Neural cell (in vitro differentiated cells): ENCODE data around the gene TSKS. TPM values are rescaled to one million over a fixed set of nuclear protein-coding genes. Genes with fewer than 3 reads are reported as not detected.

ENCODE experiments used
- H2AFZ ChIP-seq: fragments of 200-600, 300-800 bp; sonication (generic), shearing (Covaris generic); 2 replicates; pipeline ENCODE4 v1.6.0; 2014; ENCODE audit warnings: low read depth, mild to moderate bottlenecking, antibody characterized with exemption, low read length, moderate library complexity
- H3F3A ChIP-seq: fragments of 200-600 bp; shearing (Covaris generic); 2 replicates; pipeline ENCODE4 v1.6.1; 2016; ENCODE audit warnings: mild to moderate bottlenecking, moderate library complexity, mixed read lengths, antibody characterized with exemption, low read length; ENCODE audit not compliant: insufficient read depth, poor library complexity, severe bottlenecking
- H3K27ac ChIP-seq: fragments of 200-600, 300-800 bp; sonication (generic), shearing (Covaris generic); 2 replicates; pipeline ENCODE4 v1.5.1; 2014; ENCODE audit warnings: mild to moderate bottlenecking, low read length, moderate library complexity
- H3K27me3 ChIP-seq: fragments of 300-800, 200-600 bp; sonication (generic), shearing (Covaris generic); 2 replicates; pipeline ENCODE4 v1.6.0; 2014; ENCODE audit warnings: mild to moderate bottlenecking, low read depth, low read length, moderate library complexity; ENCODE audit not compliant: insufficient read depth
- H3K36me3 ChIP-seq: fragments of 300-800, 200-600 bp; sonication (generic), shearing (Covaris generic); 2 replicates; pipeline ENCODE4 v1.5.1; 2014; ENCODE audit warnings: mild to moderate bottlenecking, antibody characterized with exemption, low read length, moderate library complexity; ENCODE audit not compliant: insufficient read depth
- H3K4me2 ChIP-seq: fragments of 300-800, 200-600 bp; sonication (generic), shearing (Covaris generic); 2 replicates; pipeline ENCODE4 v1.6.0; 2014; ENCODE audit warnings: mild to moderate bottlenecking, low read length
- H3K4me3 ChIP-seq: fragments of 300-800, 200-600 bp; sonication (generic), shearing (Covaris generic); 2 replicates; pipeline ENCODE4 v1.5.1; 2014; ENCODE audit warnings: mild to moderate bottlenecking, low read length, moderate library complexity
- H3K79me2 ChIP-seq: fragments of 200-600 bp; shearing (Covaris generic); replicated peaks from 2 replicates; pipeline ENCODE4 v1.6.0; 2014; ENCODE audit warnings: mild to moderate bottlenecking, low read length, moderate library complexity; ENCODE audit not compliant: insufficient read depth
- H3K9ac ChIP-seq: fragments of 300-800, 200-600 bp; sonication (generic), shearing (Covaris generic); 2 replicates; pipeline ENCODE4 v1.6.1; 2016; ENCODE audit warnings: mild to moderate bottlenecking, low read length, mixed read lengths
- H3K9me2 ChIP-seq: fragments of 200-600 bp; shearing (Covaris generic); 2 replicates; pipeline ENCODE4 v1.6.1; 2016; ENCODE audit warnings: mild to moderate bottlenecking, low read length, mixed read lengths; ENCODE audit not compliant: insufficient read depth
- H3K9me3 ChIP-seq: fragments of 200-600, 300-800 bp; sonication (generic), shearing (Covaris generic); 2 replicates; pipeline ENCODE4 v1.6.1; 2016; ENCODE audit warnings: mild to moderate bottlenecking, mixed run types, low read length, moderate library complexity, mixed read lengths
- H4K20me1 ChIP-seq: fragments of 200-600 bp; shearing (Covaris generic); 2 replicates; pipeline ENCODE4 v1.6.1; 2016; ENCODE audit warnings: mild to moderate bottlenecking, mixed run types; ENCODE audit not compliant: insufficient read depth
- EP300 ChIP-seq: fragments of 450-650 bp; conservative IDR thresholded peaks from 2 replicates; pipeline ENCODE4 v1.6.1; 2014; ENCODE audit warnings: antibody characterized with exemption, mild to moderate bottlenecking, moderate library complexity; ENCODE audit not compliant: poor library complexity, severe bottlenecking
- EZH2 ChIP-seq: fragments of 200-600, 300-800 bp; shearing (Covaris generic), sonication (generic); IDR thresholded peaks from 2 replicates; pipeline ENCODE4 v1.6.1; 2014; ENCODE audit warnings: antibody characterized with exemption, low read length, borderline replicate concordance, mild to moderate bottlenecking; ENCODE audit not compliant: insufficient read depth, poor library complexity, severe bottlenecking
- MXI1 ChIP-seq: fragments of 450-650 bp; conservative IDR thresholded peaks from 2 replicates; pipeline ENCODE4 v1.6.1; 2014; ENCODE audit warnings: antibody characterized with exemption, mild to moderate bottlenecking; ENCODE audit not compliant: poor library complexity, severe bottlenecking
- POLR2AphosphoS5 ChIP-seq: IDR thresholded peaks from 2 replicates; pipeline ENCODE4 v1.6.1; 2012
- RAD21 ChIP-seq: fragments of 450-650 bp; conservative IDR thresholded peaks from 2 replicates; pipeline ENCODE4 v1.6.1; 2014; ENCODE audit warnings: antibody characterized with exemption, mild to moderate bottlenecking, moderate library complexity
- SMC3 ChIP-seq: fragments of 450-650 bp; conservative IDR thresholded peaks from 2 replicates; pipeline ENCODE4 v1.6.1; 2014; ENCODE audit warnings: antibody characterized with exemption, mild to moderate bottlenecking, moderate library complexity; ENCODE audit not compliant: poor library complexity
- TAF1 ChIP-seq: IDR thresholded peaks from 2 replicates; pipeline ENCODE4 v1.6.1; 2012; ENCODE audit warnings: low read depth
- polyA plus RNA-seq: library from polyadenylated mRNA; depleted of rRNA; stranded (reverse); fragments of >200 nt; gene quantifications from 2 replicates; pipeline ENCODE4 v1.2.3, GENCODE V29; 2014
- TF ChIP-seq, protein P1 (sequence below): IDR thresholded peaks from 2 replicates; pipeline ENCODE4 v1.6.1; 2012; ENCODE audit warnings: borderline replicate concordance
- TF ChIP-seq, protein P2 (sequence below): fragments of 450-650 bp; IDR thresholded peaks from 2 replicates; pipeline ENCODE4 v1.5.1; 2014; ENCODE audit warnings: antibody characterized with exemption, mild to moderate bottlenecking, moderate library complexity; ENCODE audit not compliant: poor library complexity, severe bottlenecking

Gene TSKS
- polyA plus RNA-seq, 1 donor from 2014 or later, result not detected

DNA sequence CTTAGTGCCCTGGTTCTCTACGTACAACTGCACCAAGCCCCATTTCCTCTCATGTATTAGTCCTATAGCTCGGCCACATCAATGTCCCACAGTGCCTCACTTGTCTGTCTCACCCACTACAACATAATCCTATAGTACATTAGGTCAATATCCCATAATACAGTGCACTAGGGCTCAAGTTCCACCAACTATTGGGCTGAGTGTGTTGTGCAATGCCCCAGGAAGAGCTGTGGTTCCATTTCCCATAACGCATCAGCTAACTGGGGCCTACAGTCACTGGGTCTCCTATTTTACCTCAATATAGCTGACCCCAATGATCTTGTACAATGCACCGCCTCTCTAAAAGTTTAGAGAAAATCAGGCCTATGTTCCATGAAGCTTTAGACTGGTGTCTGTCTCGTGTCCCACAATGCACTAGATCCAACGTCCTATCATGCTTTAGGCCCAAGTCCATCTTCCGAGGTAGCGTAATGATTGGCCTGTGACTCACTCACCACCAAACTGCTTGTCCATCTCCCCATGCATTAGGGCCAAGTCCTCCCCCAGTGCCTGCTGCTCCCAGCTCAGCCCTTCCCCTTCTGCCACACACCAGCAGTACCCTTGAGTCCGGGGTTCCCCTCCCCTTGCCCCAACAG lies 21.8 kb downstream of the TSKS start:
- Histone ChIP-seq H3K9me3 (no peaks in the 10 kb centered on the region), H3K36me3 (no peaks in the 10 kb centered on the region), H3K9ac (no peak overlapping the region), H3K4me2 (no peak overlapping the region), H3K79me2 (no peaks in the 10 kb centered on the region), H3K27me3 (no peaks in the 10 kb centered on the region), H3F3A (no peaks in the 10 kb centered on the region), H2AFZ (no peak overlapping the region), H3K9me2 (no peaks in the 10 kb centered on the region), H3K4me3 (no peak overlapping the region), H4K20me1 (no peaks in the 10 kb centered on the region), H3K27ac (no peak overlapping the region)
- TF ChIP-seq POLR2AphosphoS5 (no peak), RAD21 (no peak), TAF1 (no peak), MXI1 (no peak)
- TF ChIP-seq, protein P1, sequence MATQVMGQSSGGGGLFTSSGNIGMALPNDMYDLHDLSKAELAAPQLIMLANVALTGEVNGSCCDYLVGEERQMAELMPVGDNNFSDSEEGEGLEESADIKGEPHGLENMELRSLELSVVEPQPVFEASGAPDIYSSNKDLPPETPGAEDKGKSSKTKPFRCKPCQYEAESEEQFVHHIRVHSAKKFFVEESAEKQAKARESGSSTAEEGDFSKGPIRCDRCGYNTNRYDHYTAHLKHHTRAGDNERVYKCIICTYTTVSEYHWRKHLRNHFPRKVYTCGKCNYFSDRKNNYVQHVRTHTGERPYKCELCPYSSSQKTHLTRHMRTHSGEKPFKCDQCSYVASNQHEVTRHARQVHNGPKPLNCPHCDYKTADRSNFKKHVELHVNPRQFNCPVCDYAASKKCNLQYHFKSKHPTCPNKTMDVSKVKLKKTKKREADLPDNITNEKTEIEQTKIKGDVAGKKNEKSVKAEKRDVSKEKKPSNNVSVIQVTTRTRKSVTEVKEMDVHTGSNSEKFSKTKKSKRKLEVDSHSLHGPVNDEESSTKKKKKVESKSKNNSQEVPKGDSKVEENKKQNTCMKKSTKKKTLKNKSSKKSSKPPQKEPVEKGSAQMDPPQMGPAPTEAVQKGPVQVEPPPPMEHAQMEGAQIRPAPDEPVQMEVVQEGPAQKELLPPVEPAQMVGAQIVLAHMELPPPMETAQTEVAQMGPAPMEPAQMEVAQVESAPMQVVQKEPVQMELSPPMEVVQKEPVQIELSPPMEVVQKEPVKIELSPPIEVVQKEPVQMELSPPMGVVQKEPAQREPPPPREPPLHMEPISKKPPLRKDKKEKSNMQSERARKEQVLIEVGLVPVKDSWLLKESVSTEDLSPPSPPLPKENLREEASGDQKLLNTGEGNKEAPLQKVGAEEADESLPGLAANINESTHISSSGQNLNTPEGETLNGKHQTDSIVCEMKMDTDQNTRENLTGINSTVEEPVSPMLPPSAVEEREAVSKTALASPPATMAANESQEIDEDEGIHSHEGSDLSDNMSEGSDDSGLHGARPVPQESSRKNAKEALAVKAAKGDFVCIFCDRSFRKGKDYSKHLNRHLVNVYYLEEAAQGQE, result no peak

DNA sequence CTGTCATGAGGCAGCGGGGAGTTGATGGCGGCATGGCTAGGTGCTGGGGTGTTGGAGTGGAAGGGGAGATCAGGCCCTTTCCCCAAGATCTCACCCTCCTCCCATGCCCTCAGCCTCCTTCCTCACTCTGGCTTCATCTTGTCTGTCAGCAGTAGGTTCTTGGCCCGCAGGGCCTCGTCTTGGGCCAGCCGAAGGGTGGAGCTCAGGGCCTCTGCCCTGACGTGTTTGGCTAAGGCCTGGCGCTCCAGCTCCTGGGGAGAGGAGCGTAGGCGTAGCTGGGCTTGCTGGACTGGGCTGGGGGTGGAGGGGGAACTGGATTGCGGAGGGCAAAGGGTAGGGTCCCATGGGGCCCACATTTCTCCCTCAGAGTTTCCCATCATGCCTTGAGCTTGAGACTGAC lies 23.2 kb downstream of the TSKS start:
- Histone ChIP-seq H3F3A (no peaks in the 10 kb centered on the region), H3K4me3 (no peak overlapping the region), H3K79me2 (no peaks in the 10 kb centered on the region), H3K9me3 (no peaks in the 10 kb centered on the region), H3K36me3 (no peaks in the 10 kb centered on the region), H4K20me1 (no peaks in the 10 kb centered on the region), H3K27me3 (no peaks in the 10 kb centered on the region), H3K4me2 (no peak overlapping the region), H3K9ac (no peak overlapping the region), H3K9me2 (no peaks in the 10 kb centered on the region), H3K27ac (no peak overlapping the region), H2AFZ (no peak overlapping the region)
- TF ChIP-seq EP300, result no peak
- TF ChIP-seq EZH2, result no peak
- TF ChIP-seq, protein P1, result no peak
- no peak for TF ChIP-seq RAD21
- TF ChIP-seq TAF1, result no peak
- TF ChIP-seq, protein P2, sequence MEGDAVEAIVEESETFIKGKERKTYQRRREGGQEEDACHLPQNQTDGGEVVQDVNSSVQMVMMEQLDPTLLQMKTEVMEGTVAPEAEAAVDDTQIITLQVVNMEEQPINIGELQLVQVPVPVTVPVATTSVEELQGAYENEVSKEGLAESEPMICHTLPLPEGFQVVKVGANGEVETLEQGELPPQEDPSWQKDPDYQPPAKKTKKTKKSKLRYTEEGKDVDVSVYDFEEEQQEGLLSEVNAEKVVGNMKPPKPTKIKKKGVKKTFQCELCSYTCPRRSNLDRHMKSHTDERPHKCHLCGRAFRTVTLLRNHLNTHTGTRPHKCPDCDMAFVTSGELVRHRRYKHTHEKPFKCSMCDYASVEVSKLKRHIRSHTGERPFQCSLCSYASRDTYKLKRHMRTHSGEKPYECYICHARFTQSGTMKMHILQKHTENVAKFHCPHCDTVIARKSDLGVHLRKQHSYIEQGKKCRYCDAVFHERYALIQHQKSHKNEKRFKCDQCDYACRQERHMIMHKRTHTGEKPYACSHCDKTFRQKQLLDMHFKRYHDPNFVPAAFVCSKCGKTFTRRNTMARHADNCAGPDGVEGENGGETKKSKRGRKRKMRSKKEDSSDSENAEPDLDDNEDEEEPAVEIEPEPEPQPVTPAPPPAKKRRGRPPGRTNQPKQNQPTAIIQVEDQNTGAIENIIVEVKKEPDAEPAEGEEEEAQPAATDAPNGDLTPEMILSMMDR, result no peak
- no peak for TF ChIP-seq POLR2AphosphoS5
- TF ChIP-seq SMC3, result no peak
- TF ChIP-seq MXI1, result no peak
